GM12878 (cell line): ENCODE measurements around the gene CTNNBL1.

ENCODE experiments used
- ASH2L ChIP-seq: fragments of 300-600, 200-600 bp; sonication (generic); IDR thresholded peaks from 2 replicates; pipeline ENCODE4 v1.6.1; 2017; ENCODE audit warnings: low read depth, mild to moderate bottlenecking, borderline replicate concordance
- CTCF ChIP-seq, 3 experiments: IDR thresholded peaks in 2 of 3; conservative IDR thresholded peaks in 1 of 3; 2 replicates each; pipeline ENCODE4 v1.5.1; 2011; ENCODE audit warnings: low read depth in 3 of 3, low read length in 3 of 3, mild to moderate bottlenecking in 3 of 3, control low read depth in 2 of 3, moderate library complexity in 2 of 3, inconsistent platforms in 1 of 3, mixed read lengths in 1 of 3; ENCODE audit not compliant: control insufficient read depth in 2 of 3, insufficient read depth in 1 of 3; ENCODE audit errors: extremely low read depth in 1 of 3
- CUX1 ChIP-seq: IDR thresholded peaks from 2 replicates; pipeline ENCODE4 v1.6.1; 2012; ENCODE audit warnings: improper control_type of control experiment, low read depth, low read length; ENCODE audit not compliant: insufficient replicate concordance
- MEF2A ChIP-seq: IDR thresholded peaks from 2 replicates; pipeline ENCODE4 v1.6.1; 2011; ENCODE audit warnings: low read depth, mild to moderate bottlenecking, low read length, moderate library complexity; ENCODE audit not compliant: insufficient read depth
- MYC ChIP-seq: IDR thresholded peaks from 2 replicates; pipeline ENCODE4 v1.6.1; 2011; ENCODE audit warnings: mild to moderate bottlenecking, low read length, moderate library complexity, inconsistent platforms; ENCODE audit not compliant: insufficient read depth, insufficient replicate concordance, insufficient read length, severe bottlenecking
- POLR2AphosphoS5 ChIP-seq: IDR thresholded peaks from 2 replicates; pipeline ENCODE4 v1.6.1; 2011; ENCODE audit warnings: mild to moderate bottlenecking, low read length, inconsistent platforms
- RB1 ChIP-seq: fragments of 450-650 bp; formaldehyde crosslinking; IDR thresholded peaks from 2 replicates; pipeline ENCODE4 v1.6.1; 2017; ENCODE audit warnings: mild to moderate bottlenecking, borderline replicate concordance
- SMC3 ChIP-seq: IDR thresholded peaks from 2 replicates; pipeline ENCODE4 v1.6.1; 2011; ENCODE audit warnings: low read length, improper control_type of control experiment, borderline replicate concordance

- no peak for TF ChIP-seq CTCF (IDR thresholded peaks at IDR 0.05 in 2 of 3, conservative IDR thresholded peaks at IDR 0.05 in 1 of 3; ENCODE audit: control insufficient read depth in 2 of 3, extremely low read depth in 1 of 3, insufficient read depth in 1 of 3, low read depth in 3 of 3, low read length in 3 of 3)
- TF ChIP-seq SMC3: no peak
- no peak for TF ChIP-seq MYC
- no peak for TF ChIP-seq MEF2A
- TF ChIP-seq RB1: no peak
- TF ChIP-seq ASH2L: no peak
- TF ChIP-seq CUX1: no peak
- TF ChIP-seq POLR2AphosphoS5: no peak
Observed at GRCh38 chr20:37866051-37866450, 172.2 kb downstream of the CTNNBL1 start.
